ENCODE data around the gene AXIN2. TPM values are rescaled to one million over a fixed set of nuclear protein-coding genes. Genes with fewer than 3 reads are reported as not detected.

AXIN2 gene
- 0.35 TPM in 1 of 2 replicates, not detected in the other for total RNA-seq

GRCh38 chr17:65561452-65562205 lies at the start of gene AXIN2:
TSS of gene AXIN2 (minus strand) at chr17:65561648. CDS start at chr17:65558620, 3,028 bp downstream.

All from airway epithelial cell (primary cell).